ENCODE measurements around the gene LRP8.

GRCh38 chr1:53298045-53298637 is 29.7 kb downstream of the LRP8 start:
- no peak for TF ChIP-seq CTCF (IDR thresholded peaks at IDR 0.05; ENCODE audit: extremely low read depth in 1 of 2, insufficient read depth in 1 of 2, low read depth in 1 of 2, low read length in 2 of 2)
- TF ChIP-seq POLR2A (IDR thresholded peaks at IDR 0.05; ENCODE audit: low read depth, low read length): no peak
